ENCODE data around the gene EGR2.

DNA sequence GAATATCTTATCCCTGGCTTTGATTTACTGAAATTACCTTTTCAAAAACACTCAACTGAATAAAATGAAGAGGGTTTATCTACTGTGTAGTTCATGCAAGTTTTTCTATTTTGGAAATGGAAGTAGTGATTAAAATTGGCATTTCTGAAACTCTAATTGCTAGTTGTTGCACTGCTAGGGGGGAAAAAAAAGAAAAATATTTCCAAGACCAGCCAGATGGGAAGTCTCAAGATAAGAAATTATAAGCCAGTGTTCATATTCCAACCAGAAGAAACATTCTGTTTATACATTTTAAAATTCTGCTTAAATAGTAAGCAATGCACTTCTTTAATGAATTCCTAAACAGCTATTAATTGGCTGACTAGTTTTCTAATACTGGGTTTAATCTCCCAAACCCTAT, 21.1 kb downstream of the EGR2 start:
- TF ChIP-seq SIN3A (IDR thresholded peaks at IDR 0.05; ENCODE audit: borderline replicate concordance, low read depth, low read length) (no peak), CTCF (IDR thresholded peaks at IDR 0.05) (no peak), RAD21 (IDR thresholded peaks at IDR 0.05; ENCODE audit: low read length) (no peak), TAF1 (IDR thresholded peaks at IDR 0.05; ENCODE audit: borderline replicate concordance, low read depth, low read length) (no peak), SMC3 (IDR thresholded peaks at IDR 0.05; ENCODE audit: low read depth, low read length) (no peak), EP300 (IDR thresholded peaks at IDR 0.05; ENCODE audit: borderline replicate concordance in 1 of 2, low read depth in 1 of 2, low read length in 1 of 2) (no peak)
- TF ChIP-seq, protein P1, sequence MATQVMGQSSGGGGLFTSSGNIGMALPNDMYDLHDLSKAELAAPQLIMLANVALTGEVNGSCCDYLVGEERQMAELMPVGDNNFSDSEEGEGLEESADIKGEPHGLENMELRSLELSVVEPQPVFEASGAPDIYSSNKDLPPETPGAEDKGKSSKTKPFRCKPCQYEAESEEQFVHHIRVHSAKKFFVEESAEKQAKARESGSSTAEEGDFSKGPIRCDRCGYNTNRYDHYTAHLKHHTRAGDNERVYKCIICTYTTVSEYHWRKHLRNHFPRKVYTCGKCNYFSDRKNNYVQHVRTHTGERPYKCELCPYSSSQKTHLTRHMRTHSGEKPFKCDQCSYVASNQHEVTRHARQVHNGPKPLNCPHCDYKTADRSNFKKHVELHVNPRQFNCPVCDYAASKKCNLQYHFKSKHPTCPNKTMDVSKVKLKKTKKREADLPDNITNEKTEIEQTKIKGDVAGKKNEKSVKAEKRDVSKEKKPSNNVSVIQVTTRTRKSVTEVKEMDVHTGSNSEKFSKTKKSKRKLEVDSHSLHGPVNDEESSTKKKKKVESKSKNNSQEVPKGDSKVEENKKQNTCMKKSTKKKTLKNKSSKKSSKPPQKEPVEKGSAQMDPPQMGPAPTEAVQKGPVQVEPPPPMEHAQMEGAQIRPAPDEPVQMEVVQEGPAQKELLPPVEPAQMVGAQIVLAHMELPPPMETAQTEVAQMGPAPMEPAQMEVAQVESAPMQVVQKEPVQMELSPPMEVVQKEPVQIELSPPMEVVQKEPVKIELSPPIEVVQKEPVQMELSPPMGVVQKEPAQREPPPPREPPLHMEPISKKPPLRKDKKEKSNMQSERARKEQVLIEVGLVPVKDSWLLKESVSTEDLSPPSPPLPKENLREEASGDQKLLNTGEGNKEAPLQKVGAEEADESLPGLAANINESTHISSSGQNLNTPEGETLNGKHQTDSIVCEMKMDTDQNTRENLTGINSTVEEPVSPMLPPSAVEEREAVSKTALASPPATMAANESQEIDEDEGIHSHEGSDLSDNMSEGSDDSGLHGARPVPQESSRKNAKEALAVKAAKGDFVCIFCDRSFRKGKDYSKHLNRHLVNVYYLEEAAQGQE (IDR thresholded peaks at IDR 0.05; ENCODE audit: low read depth, low read length): no peak

Data from SK-N-SH (cell line).